GM12878 (cell line): ENCODE results near the gene CD55. TPM values are rescaled to one million over a fixed set of nuclear protein-coding genes. Genes with fewer than 3 reads are reported as not detected.

Experiments used
- BHLHE40 ChIP-seq, 2 experiments: fragments of 450-650 bp in 1 of 2; IDR thresholded peaks; 2 replicates each; pipeline ENCODE4 v1.6.1; 2011 to 2017; ENCODE audit warnings: low read depth in 2 of 2, borderline replicate concordance in 1 of 2, improper control_type of control experiment in 1 of 2, low read length in 1 of 2, mild to moderate bottlenecking in 1 of 2
- CBX3 ChIP-seq: fragments of 200-600 bp; sonication (generic); IDR thresholded peaks from 2 replicates; pipeline ENCODE4 v1.6.1; 2016; ENCODE audit warnings: low read depth, borderline replicate concordance
- CHD2 ChIP-seq: IDR thresholded peaks from 2 replicates; pipeline ENCODE4 v1.6.1; 2011; ENCODE audit warnings: low read depth, low read length, improper control_type of control experiment, borderline replicate concordance
- FOS ChIP-seq: IDR thresholded peaks from 3 replicates; pipeline ENCODE4 v1.6.1; 2011; ENCODE audit warnings: borderline replicate concordance; ENCODE audit not compliant: insufficient read length; ENCODE audit errors: extremely low read depth
- HDGF ChIP-seq: fragments of 450-650 bp; IDR thresholded peaks from 2 replicates; pipeline ENCODE4 v1.6.1; 2016; ENCODE audit warnings: antibody characterized with exemption
- IKZF1 ChIP-seq: fragments of 450-650 bp; conservative IDR thresholded peaks from 2 replicates; pipeline ENCODE4 v1.6.1; 2017; ENCODE audit warnings: antibody characterized with exemption, mild to moderate bottlenecking
- IKZF2 ChIP-seq, 2 experiments: fragments of 450-650 bp; IDR thresholded peaks; 2 replicates each; pipeline ENCODE4 v1.6.1; 2017; ENCODE audit warnings: mild to moderate bottlenecking in 2 of 2, moderate library complexity in 2 of 2
- KAT2A ChIP-seq: conservative IDR thresholded peaks from 2 replicates; pipeline ENCODE4 v1.6.1; 2011; ENCODE audit warnings: low read depth, low read length; ENCODE audit not compliant: control insufficient read depth
- KLF5 ChIP-seq: fragments of 450-650 bp; IDR thresholded peaks from 2 replicates; pipeline ENCODE4 v1.6.1; 2014; ENCODE audit warnings: mild to moderate bottlenecking; ENCODE audit not compliant: partially characterized antibody
- MEF2A ChIP-seq: IDR thresholded peaks from 2 replicates; pipeline ENCODE4 v1.6.1; 2011; ENCODE audit warnings: low read depth, mild to moderate bottlenecking, low read length, moderate library complexity; ENCODE audit not compliant: insufficient read depth
- NR2C2 ChIP-seq: IDR thresholded peaks from 2 replicates; pipeline ENCODE4 v1.6.1; 2011; ENCODE audit warnings: borderline replicate concordance, low read depth; ENCODE audit not compliant: control insufficient read depth, insufficient read length
- RAD51 ChIP-seq: fragments of 450-650 bp; IDR thresholded peaks from 2 replicates; pipeline ENCODE4 v1.6.1; 2016; ENCODE audit warnings: moderate library complexity, mild to moderate bottlenecking, inconsistent platforms
- SIX5 ChIP-seq: IDR thresholded peaks from 2 replicates; pipeline ENCODE4 v1.6.1; 2011; ENCODE audit warnings: mild to moderate bottlenecking, low read depth, low read length, moderate library complexity; ENCODE audit not compliant: severe bottlenecking
- SMC3 ChIP-seq: IDR thresholded peaks from 2 replicates; pipeline ENCODE4 v1.6.1; 2011; ENCODE audit warnings: low read length, improper control_type of control experiment, borderline replicate concordance
- STAT1 ChIP-seq: fragments of 450-650 bp; conservative IDR thresholded peaks from 2 replicates; pipeline ENCODE4 v1.6.1; 2014; ENCODE audit warnings: antibody characterized with exemption, mild to moderate bottlenecking
- STAT3 ChIP-seq: IDR thresholded peaks from 2 replicates; pipeline ENCODE4 v1.6.1; 2011; ENCODE audit warnings: low read depth, low read length, improper control_type of control experiment
- ZNF207 ChIP-seq: fragments of 450-650 bp; IDR thresholded peaks from 2 replicates; pipeline ENCODE4 v1.6.1; 2014; ENCODE audit warnings: antibody characterized with exemption, mild to moderate bottlenecking, borderline replicate concordance
- polyA plus RNA-seq, 11 experiments: library from polyadenylated mRNA; depleted of rRNA in 4 of 11; unstranded in 6 of 11; stranded (reverse) in 5 of 11; fragments of >200 nt; fragmentation: Nextera tagmentation in 4 of 11; fragmentation: Illumina TruSeq in 1 of 11; extraction: Ambion mirVana in 4 of 11; extraction: Trizol in 1 of 11; gene quantifications; 1 replicate in 1 of 11; 2 replicates in 10 of 11; pipeline versions ENCODE4 v1.2.1 to v1.2.3, GENCODE V29; 2011 to 2016; ENCODE audit warnings: inconsistent platforms in 2 of 11, missing spikeins in 2 of 11, low read depth in 1 of 11
- total RNA-seq, 4 experiments: library from RNA; depleted of rRNA in 3 of 4; stranded (reverse); fragments of >200 nt in 3 of 4; fragmentation: Illumina TruSeq in 1 of 4; extraction: Trizol in 1 of 4; gene quantifications; 2 replicates each; pipeline versions ENCODE4 v1.2.1 to v1.2.3, GENCODE V29; 2013 to 2021
- TF ChIP-seq, protein P1 (sequence below): fragments of 450-650 bp; IDR thresholded peaks from 2 replicates; pipeline ENCODE4 v1.6.1; 2017; ENCODE audit warnings: antibody characterized with exemption, mild to moderate bottlenecking, moderate library complexity
- TF ChIP-seq, protein P2 (sequence below), 3 experiments: IDR thresholded peaks in 2 of 3; conservative IDR thresholded peaks in 1 of 3; 2 replicates each; pipeline ENCODE4 v1.5.1; 2011; ENCODE audit warnings: low read depth in 3 of 3, low read length in 3 of 3, mild to moderate bottlenecking in 3 of 3, control low read depth in 2 of 3, moderate library complexity in 2 of 3, inconsistent platforms in 1 of 3, mixed read lengths in 1 of 3; ENCODE audit not compliant: control insufficient read depth in 2 of 3, insufficient read depth in 1 of 3; ENCODE audit errors: extremely low read depth in 1 of 3
- TF ChIP-seq, protein P3 (sequence below): fragments of 450-650 bp; IDR thresholded peaks from 2 replicates; pipeline ENCODE4 v1.6.1; 2017; ENCODE audit warnings: mild to moderate bottlenecking, low read depth, inconsistent platforms; ENCODE audit not compliant: poor library complexity, severe bottlenecking
- TF ChIP-seq, protein P4 (sequence below): IDR thresholded peaks from 2 replicates; pipeline ENCODE4 v1.6.1; 2012; ENCODE audit warnings: low read depth, low read length, improper control_type of control experiment
- TF ChIP-seq, protein P5 (sequence below): fragments of 450-650 bp; IDR thresholded peaks from 2 replicates; pipeline ENCODE4 v1.6.1; 2016; ENCODE audit warnings: mild to moderate bottlenecking

The CD55 gene
- total and polyA plus RNA-seq, 10 of the 15 experiments (the other 5 are each of a cell fraction or from before 2014, with no cell fraction given), result 5.2 to 46.5 (median 15.1) TPM

DNA sequence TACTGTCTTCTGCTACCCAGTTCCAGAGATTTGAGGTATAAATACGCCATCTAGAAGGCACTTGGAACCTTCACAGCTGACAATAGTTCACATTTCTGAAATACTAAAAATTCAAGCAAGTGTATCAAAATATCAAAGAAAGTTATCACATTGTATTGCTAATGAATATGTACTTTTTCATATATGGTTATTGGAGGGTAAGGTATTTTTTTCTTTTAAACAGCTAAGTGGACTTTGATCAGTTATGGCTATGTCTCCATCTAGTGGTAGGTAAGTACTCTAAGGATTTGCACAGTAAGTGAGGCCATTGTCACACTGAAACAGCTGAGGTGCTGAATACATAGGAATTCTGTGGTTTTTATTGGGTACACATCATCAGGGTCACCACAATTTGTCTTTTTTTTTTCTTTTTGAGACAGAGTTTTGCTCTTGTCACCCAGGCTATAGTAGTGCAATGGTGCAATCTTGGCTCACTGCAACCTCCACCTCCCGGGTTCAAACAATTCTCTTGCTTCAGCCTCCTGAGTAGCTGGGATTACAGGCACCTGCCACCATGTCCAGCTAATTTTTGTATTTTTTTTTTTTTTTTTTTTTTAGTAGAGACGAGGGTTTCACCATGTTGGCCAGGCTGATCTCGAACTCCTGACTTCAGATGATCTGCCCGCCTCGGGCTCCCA lies 83.5 kb downstream of the CD55 start (continued):
- TF ChIP-seq SIX5 (no peak), CBX3 (no peak), SMC3 (peak; percentile 93), KAT2A (no peak), IKZF1 (no peak), HDGF (no peak), ZNF207 (no peak), MEF2A (no peak), KLF5 (no peak), STAT1 (no peak), CHD2 (no peak), NR2C2 (no peak), IKZF2 (IDR thresholded peaks at IDR 0.05) (0 out of 4 replicates have a peak, but pooled peaks have one; percentile 18 to 21), FOS (no peak), BHLHE40 (IDR thresholded peaks at IDR 0.05; ENCODE audit: borderline replicate concordance in 1 of 2, low read depth in 2 of 2, low read length in 1 of 2) (0 out of 4 replicates have a peak, but pooled peaks of 1 of the 2 experiments have one; percentile 28), STAT3 (no peak), RAD51 (no peak)
- TF ChIP-seq, protein P1, sequence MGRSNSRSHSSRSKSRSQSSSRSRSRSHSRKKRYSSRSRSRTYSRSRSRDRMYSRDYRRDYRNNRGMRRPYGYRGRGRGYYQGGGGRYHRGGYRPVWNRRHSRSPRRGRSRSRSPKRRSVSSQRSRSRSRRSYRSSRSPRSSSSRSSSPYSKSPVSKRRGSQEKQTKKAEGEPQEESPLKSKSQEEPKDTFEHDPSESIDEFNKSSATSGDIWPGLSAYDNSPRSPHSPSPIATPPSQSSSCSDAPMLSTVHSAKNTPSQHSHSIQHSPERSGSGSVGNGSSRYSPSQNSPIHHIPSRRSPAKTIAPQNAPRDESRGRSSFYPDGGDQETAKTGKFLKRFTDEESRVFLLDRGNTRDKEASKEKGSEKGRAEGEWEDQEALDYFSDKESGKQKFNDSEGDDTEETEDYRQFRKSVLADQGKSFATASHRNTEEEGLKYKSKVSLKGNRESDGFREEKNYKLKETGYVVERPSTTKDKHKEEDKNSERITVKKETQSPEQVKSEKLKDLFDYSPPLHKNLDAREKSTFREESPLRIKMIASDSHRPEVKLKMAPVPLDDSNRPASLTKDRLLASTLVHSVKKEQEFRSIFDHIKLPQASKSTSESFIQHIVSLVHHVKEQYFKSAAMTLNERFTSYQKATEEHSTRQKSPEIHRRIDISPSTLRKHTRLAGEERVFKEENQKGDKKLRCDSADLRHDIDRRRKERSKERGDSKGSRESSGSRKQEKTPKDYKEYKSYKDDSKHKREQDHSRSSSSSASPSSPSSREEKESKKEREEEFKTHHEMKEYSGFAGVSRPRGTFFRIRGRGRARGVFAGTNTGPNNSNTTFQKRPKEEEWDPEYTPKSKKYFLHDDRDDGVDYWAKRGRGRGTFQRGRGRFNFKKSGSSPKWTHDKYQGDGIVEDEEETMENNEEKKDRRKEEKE, result no peak
- TF ChIP-seq, protein P2, sequence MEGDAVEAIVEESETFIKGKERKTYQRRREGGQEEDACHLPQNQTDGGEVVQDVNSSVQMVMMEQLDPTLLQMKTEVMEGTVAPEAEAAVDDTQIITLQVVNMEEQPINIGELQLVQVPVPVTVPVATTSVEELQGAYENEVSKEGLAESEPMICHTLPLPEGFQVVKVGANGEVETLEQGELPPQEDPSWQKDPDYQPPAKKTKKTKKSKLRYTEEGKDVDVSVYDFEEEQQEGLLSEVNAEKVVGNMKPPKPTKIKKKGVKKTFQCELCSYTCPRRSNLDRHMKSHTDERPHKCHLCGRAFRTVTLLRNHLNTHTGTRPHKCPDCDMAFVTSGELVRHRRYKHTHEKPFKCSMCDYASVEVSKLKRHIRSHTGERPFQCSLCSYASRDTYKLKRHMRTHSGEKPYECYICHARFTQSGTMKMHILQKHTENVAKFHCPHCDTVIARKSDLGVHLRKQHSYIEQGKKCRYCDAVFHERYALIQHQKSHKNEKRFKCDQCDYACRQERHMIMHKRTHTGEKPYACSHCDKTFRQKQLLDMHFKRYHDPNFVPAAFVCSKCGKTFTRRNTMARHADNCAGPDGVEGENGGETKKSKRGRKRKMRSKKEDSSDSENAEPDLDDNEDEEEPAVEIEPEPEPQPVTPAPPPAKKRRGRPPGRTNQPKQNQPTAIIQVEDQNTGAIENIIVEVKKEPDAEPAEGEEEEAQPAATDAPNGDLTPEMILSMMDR (IDR thresholded peaks at IDR 0.05 in 2 of 3, conservative IDR thresholded peaks at IDR 0.05 in 1 of 3; ENCODE audit: control insufficient read depth in 2 of 3, extremely low read depth in 1 of 3, insufficient read depth in 1 of 3, low read depth in 3 of 3, low read length in 3 of 3), result peak; percentile 62 to 81 (median 65)
- TF ChIP-seq, protein P3, sequence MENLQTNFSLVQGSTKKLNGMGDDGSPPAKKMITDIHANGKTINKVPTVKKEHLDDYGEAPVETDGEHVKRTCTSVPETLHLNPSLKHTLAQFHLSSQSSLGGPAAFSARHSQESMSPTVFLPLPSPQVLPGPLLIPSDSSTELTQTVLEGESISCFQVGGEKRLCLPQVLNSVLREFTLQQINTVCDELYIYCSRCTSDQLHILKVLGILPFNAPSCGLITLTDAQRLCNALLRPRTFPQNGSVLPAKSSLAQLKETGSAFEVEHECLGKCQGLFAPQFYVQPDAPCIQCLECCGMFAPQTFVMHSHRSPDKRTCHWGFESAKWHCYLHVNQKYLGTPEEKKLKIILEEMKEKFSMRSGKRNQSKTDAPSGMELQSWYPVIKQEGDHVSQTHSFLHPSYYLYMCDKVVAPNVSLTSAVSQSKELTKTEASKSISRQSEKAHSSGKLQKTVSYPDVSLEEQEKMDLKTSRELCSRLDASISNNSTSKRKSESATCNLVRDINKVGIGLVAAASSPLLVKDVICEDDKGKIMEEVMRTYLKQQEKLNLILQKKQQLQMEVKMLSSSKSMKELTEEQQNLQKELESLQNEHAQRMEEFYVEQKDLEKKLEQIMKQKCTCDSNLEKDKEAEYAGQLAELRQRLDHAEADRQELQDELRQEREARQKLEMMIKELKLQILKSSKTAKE, result peak; percentile 64
- TF ChIP-seq, protein P4, sequence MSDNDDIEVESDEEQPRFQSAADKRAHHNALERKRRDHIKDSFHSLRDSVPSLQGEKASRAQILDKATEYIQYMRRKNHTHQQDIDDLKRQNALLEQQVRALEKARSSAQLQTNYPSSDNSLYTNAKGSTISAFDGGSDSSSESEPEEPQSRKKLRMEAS, result no peak
- TF ChIP-seq, protein P5, sequence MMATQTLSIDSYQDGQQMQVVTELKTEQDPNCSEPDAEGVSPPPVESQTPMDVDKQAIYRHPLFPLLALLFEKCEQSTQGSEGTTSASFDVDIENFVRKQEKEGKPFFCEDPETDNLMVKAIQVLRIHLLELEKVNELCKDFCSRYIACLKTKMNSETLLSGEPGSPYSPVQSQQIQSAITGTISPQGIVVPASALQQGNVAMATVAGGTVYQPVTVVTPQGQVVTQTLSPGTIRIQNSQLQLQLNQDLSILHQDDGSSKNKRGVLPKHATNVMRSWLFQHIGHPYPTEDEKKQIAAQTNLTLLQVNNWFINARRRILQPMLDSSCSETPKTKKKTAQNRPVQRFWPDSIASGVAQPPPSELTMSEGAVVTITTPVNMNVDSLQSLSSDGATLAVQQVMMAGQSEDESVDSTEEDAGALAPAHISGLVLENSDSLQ, result no peak
